ENCODE data around the gene HRH1.

Gene HRH1

GRCh38 chr3:11116336-11117059 is 37.8 kb upstream of the HRH1 start:
- ChIA-PET POLR2A (no interaction called here), CTCF (interaction anchor here (1.6 kb wide), 1 partner anchor 10 kb away, joined by 3 read pairs; no protein-coding TSS in a partner anchor)
- Histone ChIP-seq H3K4me3 (ENCODE audit: low read depth, low read length) (no peak overlapping the region), H3K9me3 (ENCODE audit: control insufficient read depth, insufficient read depth, low read depth, low read length) (no peaks in the 10 kb centered on the region), H3K4me1 (ENCODE audit: control insufficient read depth, insufficient read depth, low read length) (no peaks in the 10 kb centered on the region), H3K36me3 (ENCODE audit: control insufficient read depth in 2 of 2, insufficient read depth in 1 of 2, low read length in 2 of 2) (no peaks in the 10 kb centered on the region), H3K27ac (ENCODE audit: extremely low read depth, low read depth, low read length) (no peak overlapping the region)
- no peak for TF ChIP-seq ZNF664 (tag by site-specific recombination; IDR thresholded peaks at IDR 0.05)
- no peak for TF ChIP-seq ZNF449 (tag by site-specific recombination; IDR thresholded peaks at IDR 0.05)
- TF ChIP-seq ZEB2 (tag by site-specific recombination; IDR thresholded peaks at IDR 0.05): no peak
- no peak for TF ChIP-seq ZNF292 (tag by site-specific recombination; IDR thresholded peaks at IDR 0.05; ENCODE audit: borderline replicate concordance, low read depth)
- TF ChIP-seq PATZ1 (tag by site-specific recombination; IDR thresholded peaks at IDR 0.05): no peak
- no peak for TF ChIP-seq ZNF521 (tag by site-specific recombination; IDR thresholded peaks at IDR 0.05)
- no peak for TF ChIP-seq CTCF (tag by site-specific recombination; IDR thresholded peaks at IDR 0.05)
- no peak for TF ChIP-seq YY1 (tag by site-specific recombination; IDR thresholded peaks at IDR 0.05)
- TF ChIP-seq ZNF768 (tag by site-specific recombination; IDR thresholded peaks at IDR 0.05): no peak
- no peak for TF ChIP-seq ZNF843 (tag by site-specific recombination; IDR thresholded peaks at IDR 0.05)
- no peak for TF ChIP-seq ZNF830 (tag by site-specific recombination; IDR thresholded peaks at IDR 0.05; ENCODE audit: low read depth)
- no peak for TF ChIP-seq ZBTB49 (tag by site-specific recombination; IDR thresholded peaks at IDR 0.05; ENCODE audit: low read depth)
- no peak for TF ChIP-seq ZNF324 (tag by site-specific recombination; IDR thresholded peaks at IDR 0.05)
- no peak for TF ChIP-seq ZNF596 (tag by site-specific recombination; IDR thresholded peaks at IDR 0.05)
- no peak for TF ChIP-seq ZNF747 (tag by site-specific recombination; IDR thresholded peaks at IDR 0.05)

GRCh38 chr3:11117591-11117990 is 36.7 kb upstream of the HRH1 start:
- H3K27ac ChIP-seq (ENCODE audit: extremely low read depth, low read depth, low read length): no peak overlapping the region
- ChIA-PET POLR2A (no interaction called here), CTCF (interaction anchor here (1.6 kb wide), 1 partner anchor 8 kb away, joined by 3 read pairs; no protein-coding TSS in a partner anchor)
- TF ChIP-seq ZNF514 (tag by site-specific recombination; IDR thresholded peaks at IDR 0.05) (no peak), ZNF324 (tag by site-specific recombination; IDR thresholded peaks at IDR 0.05) (no peak), ZNF354C (tag by site-specific recombination; IDR thresholded peaks at IDR 0.05; ENCODE audit: borderline replicate concordance, low read depth) (no peak), PRDM1 (tag by site-specific recombination; IDR thresholded peaks at IDR 0.05) (no peak), REST (tag by site-specific recombination; IDR thresholded peaks at IDR 0.05) (no peak), ZEB2 (tag by site-specific recombination; IDR thresholded peaks at IDR 0.05) (no peak), ZNF398 (tag by site-specific recombination; IDR thresholded peaks at IDR 0.05) (no peak), ZNF747 (tag by site-specific recombination; IDR thresholded peaks at IDR 0.05) (no peak), ZNF837 (tag by site-specific recombination; IDR thresholded peaks at IDR 0.05) (no peak)

More at GRCh38 chr3:11117591-11117990, 36.7 kb upstream of the HRH1 start:
- no peaks in the 10 kb centered on the region for H3K9me3 ChIP-seq (ENCODE audit: control insufficient read depth, insufficient read depth, low read depth, low read length)
- no peaks in the 10 kb centered on the region for H3K4me1 ChIP-seq (ENCODE audit: control insufficient read depth, insufficient read depth, low read length)
- H3K4me3 ChIP-seq (ENCODE audit: low read depth, low read length): no peak overlapping the region
- no peaks in the 10 kb centered on the region for H3K36me3 ChIP-seq (ENCODE audit: control insufficient read depth in 2 of 2, insufficient read depth in 1 of 2, low read length in 2 of 2)

All from HEK293 (cell line).